Gastroesophageal sphincter (tissue), 4 donors: ENCODE data around the gene PPP2R2B. TPM values are rescaled to one million over a fixed set of nuclear protein-coding genes. Genes with fewer than 3 reads are reported as not detected.

ENCODE experiments used
- ATAC-seq: fragments of 150-250 bp; one replicate; pipeline ENCODE4 v1.9.1; 2016; ENCODE audit warnings: mild to moderate bottlenecking, moderate library complexity
- H3K27ac ChIP-seq, 4 donors: fragments of 200-600 bp; sonication (generic) in 3 of 4; 1 replicate in 3 of 4; 2 replicates in 1 of 4; pipeline ENCODE4 v1.5.1; 2016 to 2019
- H3K27me3 ChIP-seq: fragments of 200-600 bp; sonication (generic); one replicate; pipeline ENCODE4 v1.5.1; 2019
- H3K36me3 ChIP-seq, 2 donors: fragments of 200-600 bp; sonication (generic); one replicate each; pipeline ENCODE4 v1.5.1; 2019; ENCODE audit warnings: control low read depth in 1 of 2
- H3K4me1 ChIP-seq, 3 donors: fragments of 200-600 bp; sonication (generic); 1 replicate in 2 of 3; 2 replicates in 1 of 3; pipeline ENCODE4 v1.5.1; 2016 to 2019; ENCODE audit warnings: control low read depth in 2 of 3
- H3K4me3 ChIP-seq, 2 donors: fragments of 200-600 bp; sonication (generic); one replicate each; pipeline ENCODE4 v1.5.1; 2019; ENCODE audit warnings: mild to moderate bottlenecking in 1 of 2, moderate library complexity in 1 of 2
- H3K9me3 ChIP-seq, 3 donors: fragments of 200-600 bp; sonication (generic); one replicate each; pipeline ENCODE4 v1.5.1; 2017 to 2019; ENCODE audit warnings: control low read depth in 2 of 3
- EP300 ChIP-seq: sonication (generic); formaldehyde crosslinking; IDR thresholded peaks from one replicate; pipeline ENCODE4 v1.6.1; 2017; ENCODE audit warnings: antibody characterized with exemption, mild to moderate bottlenecking
- POLR2A ChIP-seq, 2 donors: fragments of 450-650 bp; IDR thresholded peaks; one replicate each; pipeline ENCODE4 v1.6.1; 2017; ENCODE audit warnings: antibody characterized with exemption in 2 of 2, mild to moderate bottlenecking in 2 of 2, moderate library complexity in 1 of 2
- POLR2AphosphoS5 ChIP-seq: sonication (generic); formaldehyde crosslinking; IDR thresholded peaks from one replicate; pipeline ENCODE4 v1.6.1; 2017; ENCODE audit warnings: antibody characterized with exemption
- WGBS, 2 donors: methylation state at CpG; one replicate each; pipeline ENCODE4 v1.1.5; 2018; ENCODE audit warnings: low coverage in 1 of 2; 5-methylcytosine and 5-hydroxymethylcytosine counted together
- total RNA-seq, 4 donors: library from RNA; depleted of rRNA; stranded (reverse); fragments of >200 nt; gene quantifications; one replicate each; pipeline ENCODE4 v1.1.0, GENCODE V29; 2016
- TF ChIP-seq, protein P1 (sequence below), 4 experiments: fragments of 200-600 bp in 2 of 4; fragments of 450-650 bp in 2 of 4; sonication (generic) in 1 of 4; IDR thresholded peaks; one replicate each; pipeline ENCODE4 v1.5.1; 2017 to 2019; ENCODE audit warnings: antibody characterized with exemption in 4 of 4, mild to moderate bottlenecking in 2 of 4, moderate library complexity in 2 of 4

Gene PPP2R2B
- total RNA-seq, 4 donors from 2014 or later: 1.0 to 3.0 (median 2.3) TPM

DNA sequence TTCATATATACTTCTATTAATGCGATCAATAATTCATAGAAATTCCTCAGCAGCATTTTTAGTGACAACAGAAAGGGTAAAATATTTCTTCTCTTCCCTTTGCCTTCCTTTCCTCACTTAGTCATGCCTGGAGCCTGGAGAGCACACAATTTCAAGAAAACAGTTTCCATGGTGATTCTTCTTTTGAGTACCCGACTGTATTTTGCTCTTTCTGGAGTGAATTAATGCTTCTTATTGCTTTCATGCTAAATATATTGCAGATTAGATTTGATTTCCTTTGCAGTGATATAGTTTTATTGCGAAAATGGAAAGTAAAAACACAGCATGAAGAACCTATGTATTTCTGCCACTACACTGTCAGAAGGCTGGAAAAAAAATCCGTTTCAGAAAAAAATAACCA, 153.5 kb downstream of the PPP2R2B start:
- Histone ChIP-seq H3K27ac (no peak overlapping the region), H3K9me3 (peaks cover 0 to 18% (median 0%) of the 10 kb centered on the region in 3 donors), H3K27me3 (no peaks in the 10 kb centered on the region), H3K4me1 (no peaks in the 10 kb centered on the region), H3K4me3 (no peak overlapping the region), H3K36me3 (no peaks in the 10 kb centered on the region)
- no peak for ATAC-seq
- 72 to 75% methylated on average over 4 of the region's 4 CpGs for WGBS, 2 donors
- no peak for TF ChIP-seq EP300
- TF ChIP-seq, protein P1, sequence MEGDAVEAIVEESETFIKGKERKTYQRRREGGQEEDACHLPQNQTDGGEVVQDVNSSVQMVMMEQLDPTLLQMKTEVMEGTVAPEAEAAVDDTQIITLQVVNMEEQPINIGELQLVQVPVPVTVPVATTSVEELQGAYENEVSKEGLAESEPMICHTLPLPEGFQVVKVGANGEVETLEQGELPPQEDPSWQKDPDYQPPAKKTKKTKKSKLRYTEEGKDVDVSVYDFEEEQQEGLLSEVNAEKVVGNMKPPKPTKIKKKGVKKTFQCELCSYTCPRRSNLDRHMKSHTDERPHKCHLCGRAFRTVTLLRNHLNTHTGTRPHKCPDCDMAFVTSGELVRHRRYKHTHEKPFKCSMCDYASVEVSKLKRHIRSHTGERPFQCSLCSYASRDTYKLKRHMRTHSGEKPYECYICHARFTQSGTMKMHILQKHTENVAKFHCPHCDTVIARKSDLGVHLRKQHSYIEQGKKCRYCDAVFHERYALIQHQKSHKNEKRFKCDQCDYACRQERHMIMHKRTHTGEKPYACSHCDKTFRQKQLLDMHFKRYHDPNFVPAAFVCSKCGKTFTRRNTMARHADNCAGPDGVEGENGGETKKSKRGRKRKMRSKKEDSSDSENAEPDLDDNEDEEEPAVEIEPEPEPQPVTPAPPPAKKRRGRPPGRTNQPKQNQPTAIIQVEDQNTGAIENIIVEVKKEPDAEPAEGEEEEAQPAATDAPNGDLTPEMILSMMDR (IDR thresholded peaks at IDR 0.05): no peak
- no peak for TF ChIP-seq POLR2AphosphoS5
- TF ChIP-seq POLR2A (IDR thresholded peaks at IDR 0.05): no peak

DNA sequence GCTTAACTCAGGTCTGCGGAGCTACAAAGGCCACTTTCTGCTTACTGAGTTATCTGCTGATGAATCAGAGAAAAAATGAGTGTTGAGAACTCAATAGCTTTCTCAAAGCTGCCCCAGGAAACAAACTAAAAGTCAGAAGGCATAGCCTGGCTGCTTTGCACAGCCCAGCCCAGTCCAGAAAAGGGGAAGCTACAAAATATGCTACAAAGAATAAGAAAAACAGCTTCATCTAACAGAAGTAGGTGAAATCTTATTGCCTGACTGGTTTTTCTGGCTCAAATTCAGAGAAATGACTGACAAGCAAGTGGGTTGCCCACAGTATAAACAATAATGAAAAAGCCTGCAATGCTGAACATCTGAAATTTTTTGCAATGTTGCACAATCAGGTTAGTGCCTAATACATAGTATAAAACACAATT, 156.2 kb downstream of the PPP2R2B start:
- H3K27me3 ChIP-seq: no peaks in the 10 kb centered on the region
- no peak overlapping the region for H3K4me3 ChIP-seq
- H3K36me3 ChIP-seq: no peaks in the 10 kb centered on the region
- TF ChIP-seq EP300 (no peak), POLR2A (IDR thresholded peaks at IDR 0.05) (no peak), POLR2AphosphoS5 (no peak)
- TF ChIP-seq, protein P1 (IDR thresholded peaks at IDR 0.05): no peak
- H3K4me1 ChIP-seq: no peaks in the 10 kb centered on the region
- no peaks in the 10 kb centered on the region for H3K9me3 ChIP-seq
- ATAC-seq: no peak
- no peak overlapping the region for H3K27ac ChIP-seq
- 100% methylated on average over 1 of the region's 1 CpG for WGBS, 2 donors

DNA sequence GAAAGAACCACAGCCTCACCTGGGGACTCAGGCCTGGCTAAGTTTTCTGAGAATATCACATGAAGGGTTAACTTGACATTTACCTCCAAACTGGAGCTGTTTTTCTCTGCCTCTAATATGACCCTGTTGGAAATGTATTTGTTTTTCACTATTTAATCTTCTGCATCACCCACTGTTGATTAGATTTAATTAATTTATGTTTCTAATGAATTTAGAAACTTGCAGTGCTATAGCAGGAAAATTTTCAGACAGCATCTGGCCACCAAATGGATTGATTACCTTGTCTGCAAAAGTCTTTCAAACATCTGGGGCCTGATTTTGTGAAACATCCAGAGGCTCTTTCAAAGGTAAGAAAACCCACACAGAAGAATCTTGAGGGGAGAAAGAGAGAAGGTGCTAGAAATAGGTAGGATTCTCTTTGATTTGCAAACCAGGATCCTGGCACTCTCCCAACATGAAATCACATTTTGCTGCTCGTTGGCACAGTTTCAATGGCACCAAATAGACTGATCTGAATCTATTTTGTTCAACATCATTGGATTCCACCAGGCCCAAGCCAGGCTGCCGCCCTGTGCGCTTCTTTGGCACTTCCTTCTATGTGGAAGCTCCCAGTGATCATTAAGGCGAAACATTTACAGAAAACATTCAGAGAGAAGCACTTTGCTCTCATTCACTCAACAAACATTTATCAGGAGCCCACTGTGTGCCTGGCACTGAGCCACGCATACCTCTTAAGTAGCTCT, 157.3 kb downstream of the PPP2R2B start:
- no peak for ATAC-seq
- WGBS, 2 donors: 67 to 74% methylated on average over 5 of the region's 5 CpGs

DNA sequence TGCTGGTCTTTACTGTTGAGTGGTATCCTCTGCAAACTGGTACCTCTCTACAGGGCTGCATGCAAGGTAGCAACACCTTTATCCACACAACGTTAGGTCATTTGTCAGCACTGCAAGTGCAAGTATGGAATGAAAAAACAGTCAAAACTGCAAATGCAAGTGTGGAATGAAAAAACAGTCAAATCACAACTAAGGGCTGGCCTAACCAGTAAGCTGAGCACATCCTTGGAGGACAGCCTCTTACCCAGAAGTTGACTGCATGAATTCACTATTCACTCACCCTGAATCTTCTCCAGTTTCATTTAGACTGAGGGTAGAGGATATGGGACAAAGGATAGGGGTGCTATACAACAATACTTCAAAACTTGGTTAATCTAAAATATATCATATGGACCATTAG, 158.4 kb downstream of the PPP2R2B start:
- H3K4me3 ChIP-seq: no peak overlapping the region
- TF ChIP-seq EP300 (no peak), POLR2A (IDR thresholded peaks at IDR 0.05) (no peak), POLR2AphosphoS5 (no peak)
- TF ChIP-seq, protein P1 (IDR thresholded peaks at IDR 0.05): no peak
- no peak overlapping the region for H3K27ac ChIP-seq
- no peak for ATAC-seq
- H3K27me3 ChIP-seq: no peaks in the 10 kb centered on the region
- no peaks in the 10 kb centered on the region for H3K4me1 ChIP-seq
- 75% methylated on average over 1 of the region's 1 CpG; no CpG with 5 or more reads in 1 of the 2 donors for WGBS, 2 donors
- no peaks in the 10 kb centered on the region for H3K9me3 ChIP-seq
- H3K36me3 ChIP-seq: no peaks in the 10 kb centered on the region

More for the DNA sequence above, 157.3 kb downstream of the PPP2R2B start:
- Histone ChIP-seq H3K4me1 (no peaks in the 10 kb centered on the region), H3K9me3 (no peaks in the 10 kb centered on the region), H3K27ac (no peak overlapping the region), H3K27me3 (no peaks in the 10 kb centered on the region), H3K36me3 (no peaks in the 10 kb centered on the region), H3K4me3 (no peak overlapping the region)
- no peak for TF ChIP-seq EP300

DNA sequence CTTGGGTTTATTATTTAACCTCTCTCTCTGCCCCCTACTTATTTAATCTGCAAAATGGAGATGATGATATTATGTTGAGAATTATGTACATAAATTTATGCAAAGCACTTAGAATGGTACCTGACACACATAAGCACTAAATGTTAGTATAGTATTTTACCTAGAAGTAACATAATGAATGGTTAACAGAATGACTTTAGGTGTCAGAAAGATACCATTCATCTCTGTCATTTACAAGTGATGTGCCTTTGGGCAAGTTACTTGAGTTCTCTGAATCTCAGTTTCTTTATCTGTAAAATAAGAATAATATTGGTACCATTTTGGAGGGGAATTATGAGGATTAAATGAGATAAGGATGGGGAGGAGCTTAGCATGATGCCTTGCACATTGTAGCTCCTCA, 159.4 kb downstream of the PPP2R2B start:
- Histone ChIP-seq H3K9me3 (no peaks in the 10 kb centered on the region), H3K4me1 (no peaks in the 10 kb centered on the region), H3K36me3 (no peaks in the 10 kb centered on the region), H3K27ac (no peak overlapping the region), H3K27me3 (no peaks in the 10 kb centered on the region), H3K4me3 (no peak overlapping the region)
- TF ChIP-seq, protein P1 (IDR thresholded peaks at IDR 0.05): no peak
- TF ChIP-seq POLR2AphosphoS5: no peak
- TF ChIP-seq POLR2A (IDR thresholded peaks at IDR 0.05): no peak
- TF ChIP-seq EP300: no peak
- ATAC-seq: no peak
